ENCODE measurements around the gene ARF5.

DNA sequence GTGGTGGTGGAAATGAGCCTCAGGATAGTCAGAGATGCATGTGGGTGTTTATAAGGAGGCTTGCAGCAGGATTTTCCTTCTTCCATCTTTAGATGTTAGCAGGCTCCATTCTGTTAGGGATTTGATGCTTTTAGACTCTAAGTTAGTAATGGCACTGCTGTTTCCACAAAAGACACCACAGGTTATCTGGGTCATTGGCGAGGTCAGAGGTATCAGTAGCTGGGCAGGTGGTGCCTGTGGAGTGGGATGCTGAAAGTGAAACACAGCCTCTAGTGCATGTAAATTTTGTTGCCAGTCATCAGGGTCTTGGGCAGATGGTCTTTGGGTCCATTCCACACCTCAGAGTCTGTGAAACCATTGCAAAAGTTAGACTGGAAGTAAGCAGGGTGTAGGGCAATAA is 30.6 kb downstream of the ARF5 start:
- TF ChIP-seq, protein P1, sequence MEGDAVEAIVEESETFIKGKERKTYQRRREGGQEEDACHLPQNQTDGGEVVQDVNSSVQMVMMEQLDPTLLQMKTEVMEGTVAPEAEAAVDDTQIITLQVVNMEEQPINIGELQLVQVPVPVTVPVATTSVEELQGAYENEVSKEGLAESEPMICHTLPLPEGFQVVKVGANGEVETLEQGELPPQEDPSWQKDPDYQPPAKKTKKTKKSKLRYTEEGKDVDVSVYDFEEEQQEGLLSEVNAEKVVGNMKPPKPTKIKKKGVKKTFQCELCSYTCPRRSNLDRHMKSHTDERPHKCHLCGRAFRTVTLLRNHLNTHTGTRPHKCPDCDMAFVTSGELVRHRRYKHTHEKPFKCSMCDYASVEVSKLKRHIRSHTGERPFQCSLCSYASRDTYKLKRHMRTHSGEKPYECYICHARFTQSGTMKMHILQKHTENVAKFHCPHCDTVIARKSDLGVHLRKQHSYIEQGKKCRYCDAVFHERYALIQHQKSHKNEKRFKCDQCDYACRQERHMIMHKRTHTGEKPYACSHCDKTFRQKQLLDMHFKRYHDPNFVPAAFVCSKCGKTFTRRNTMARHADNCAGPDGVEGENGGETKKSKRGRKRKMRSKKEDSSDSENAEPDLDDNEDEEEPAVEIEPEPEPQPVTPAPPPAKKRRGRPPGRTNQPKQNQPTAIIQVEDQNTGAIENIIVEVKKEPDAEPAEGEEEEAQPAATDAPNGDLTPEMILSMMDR (IDR thresholded peaks at IDR 0.05) = no peak
- TF ChIP-seq POLR2AphosphoS5 (IDR thresholded peaks at IDR 0.05) (no peak), POLR2A (IDR thresholded peaks at IDR 0.05; ENCODE audit: low read depth) (no peak), EP300 (IDR thresholded peaks at IDR 0.05) (no peak)

Measured in esophagus muscularis mucosa (tissue), 4 donors.